GM23248 (cell line): ENCODE measurements around the gene USP53. TPM values are rescaled to one million over a fixed set of nuclear protein-coding genes. Genes with fewer than 3 reads are reported as not detected.
A peak's percentile ranks its signal among the peaks of the same experiment; 100 is the strongest.

Experiments used
- DNase-seq: peaks from one replicate; pipeline ENCODE4 v3.0.0-alpha.2; 2015
- H2AFZ ChIP-seq: fragments of 200-600 bp; sonication (generic); 2 replicates; pipeline ENCODE4 v1.6.1; 2016; ENCODE audit warnings: antibody characterized with exemption
- H3F3A ChIP-seq: fragments of 200-600 bp; sonication (generic); 2 replicates; pipeline ENCODE4 v1.6.1; 2016; ENCODE audit warnings: mild to moderate bottlenecking, antibody characterized with exemption, mixed run types; ENCODE audit not compliant: insufficient read depth
- H3K27ac ChIP-seq: fragments of 200-600 bp; sonication (generic); 2 replicates; pipeline ENCODE4 v1.5.1; 2016; ENCODE audit warnings: mild to moderate bottlenecking
- H3K27me3 ChIP-seq: fragments of 200-600 bp; sonication (generic); replicated peaks from 2 replicates; pipeline ENCODE4 v1.6.1; 2016; ENCODE audit warnings: mild to moderate bottlenecking; ENCODE audit not compliant: insufficient read depth
- H3K36me3 ChIP-seq: fragments of 200-600 bp; sonication (generic); 2 replicates; pipeline ENCODE4 v1.6.1; 2016; ENCODE audit warnings: low read depth, mild to moderate bottlenecking
- H3K4me1 ChIP-seq: fragments of 200-600 bp; sonication (generic); 2 replicates; pipeline ENCODE4 v1.6.1; 2016; ENCODE audit warnings: mild to moderate bottlenecking; ENCODE audit not compliant: insufficient read depth
- H3K4me2 ChIP-seq: fragments of 200-600 bp; sonication (generic); one replicate; pipeline ENCODE4 v1.6.1; 2016; ENCODE audit warnings: mild to moderate bottlenecking; ENCODE audit not compliant: unreplicated experiment
- H3K4me3 ChIP-seq: fragments of 200-600 bp; sonication (generic); 2 replicates; pipeline ENCODE4 v1.5.1; 2016; ENCODE audit warnings: mild to moderate bottlenecking
- H3K79me2 ChIP-seq: fragments of 200-600 bp; sonication (generic); 2 replicates; pipeline ENCODE4 v1.6.1; 2016; ENCODE audit warnings: mild to moderate bottlenecking; ENCODE audit not compliant: insufficient read depth
- H3K9ac ChIP-seq: fragments of 200-600 bp; sonication (generic); 2 replicates; pipeline ENCODE4 v1.6.1; 2016; ENCODE audit warnings: mild to moderate bottlenecking
- H3K9me2 ChIP-seq: fragments of 200-600 bp; sonication (generic); 2 replicates; pipeline ENCODE4 v1.6.1; 2016; ENCODE audit warnings: mixed run types, mild to moderate bottlenecking, moderate library complexity; ENCODE audit not compliant: insufficient read depth
- H3K9me3 ChIP-seq: fragments of 200-600 bp; sonication (generic); one replicate; pipeline ENCODE4 v1.6.1; 2017; ENCODE audit warnings: low read depth
- H4K20me1 ChIP-seq: fragments of 200-600 bp; sonication (generic); 2 replicates; pipeline ENCODE4 v1.6.0; 2016; ENCODE audit not compliant: insufficient read depth
- EZH2 ChIP-seq: fragments of 200-600 bp; sonication (generic); IDR thresholded peaks from 2 replicates; pipeline ENCODE4 v1.6.1; 2018; ENCODE audit warnings: antibody characterized with exemption, mild to moderate bottlenecking; ENCODE audit not compliant: insufficient read depth, poor library complexity, severe bottlenecking
- EZH2phosphoT487 ChIP-seq: fragments of 200-600 bp; sonication (generic); IDR thresholded peaks from 2 replicates; pipeline ENCODE4 v1.6.1; 2018; ENCODE audit warnings: antibody characterized with exemption, moderate library complexity, mild to moderate bottlenecking, low read depth; ENCODE audit not compliant: insufficient read depth
- WGBS, 2 experiments: methylation state at CpG; one replicate each; pipeline ENCODE4 v1.1.6; 2015 to 2017; ENCODE audit warnings: low lambda C conversion rate in 2 of 2, low coverage in 1 of 2; ENCODE audit errors: missing lambda C conversion rate in 2 of 2; 5-methylcytosine and 5-hydroxymethylcytosine counted together
- in situ Hi-C: fragments of 300-500 bp; cut with MboI; formaldehyde crosslinking; loops from 2 replicates; pipeline ENCODE4 v1.15.0; 2020
- polyA plus RNA-seq: library from polyadenylated mRNA; unstranded; fragments of >200 nt; fragmentation: Nextera tagmentation; extraction: Ambion mirVana; gene quantifications from 2 replicates; pipeline ENCODE4 v1.2.1, GENCODE V29; 2016
- total RNA-seq: library from RNA; depleted of rRNA; stranded (reverse); fragments of >200 nt; shearing (Covaris generic); gene quantifications from 2 replicates; pipeline ENCODE4 v1.2.3, GENCODE V29; 2014

The USP53 gene
- total and polyA plus RNA-seq, 2 experiments from 2014 or later: 26.0 to 42.4 TPM

DNA sequence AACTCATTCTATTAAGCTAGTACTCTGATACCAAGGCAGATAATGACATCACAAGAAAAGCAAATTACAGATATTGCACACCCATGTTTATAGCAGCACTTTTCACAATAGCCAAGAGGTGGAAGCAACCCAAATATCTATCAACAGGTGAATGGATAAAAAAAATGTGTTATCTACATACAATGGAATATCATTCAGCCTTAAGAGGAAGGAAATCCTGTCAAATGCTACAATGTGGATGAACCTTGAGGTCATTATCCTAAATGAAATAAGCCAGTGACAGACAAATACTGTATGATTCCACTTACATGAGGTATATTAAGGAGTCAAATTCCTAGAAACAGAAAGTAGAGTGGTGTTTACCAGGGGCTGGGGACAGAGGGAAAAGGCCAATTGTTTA lies 95.1 kb downstream of the USP53 start:
- H3K4me3 ChIP-seq: no peak overlapping the region
- H3K36me3 ChIP-seq: no peaks in the 10 kb centered on the region
- H3K4me2 ChIP-seq: no peak overlapping the region
- H4K20me1 ChIP-seq: no peaks in the 10 kb centered on the region
- H3K4me1 ChIP-seq: no peaks in the 10 kb centered on the region
- TF ChIP-seq EZH2phosphoT487: no peak
- no peak for TF ChIP-seq EZH2
- no peak overlapping the region for H3K27ac ChIP-seq
- no peak for DNase-seq
- no peak overlapping the region for H2AFZ ChIP-seq
- in situ Hi-C loops: no loop called here
- H3K79me2 ChIP-seq: no peaks in the 10 kb centered on the region
- H3K9ac ChIP-seq: no peak overlapping the region
- H3K27me3 ChIP-seq: no peaks in the 10 kb centered on the region
- no peaks in the 10 kb centered on the region for H3F3A ChIP-seq
- H3K9me2 ChIP-seq: no peaks in the 10 kb centered on the region
- H3K9me3 ChIP-seq: no peaks in the 10 kb centered on the region

DNA sequence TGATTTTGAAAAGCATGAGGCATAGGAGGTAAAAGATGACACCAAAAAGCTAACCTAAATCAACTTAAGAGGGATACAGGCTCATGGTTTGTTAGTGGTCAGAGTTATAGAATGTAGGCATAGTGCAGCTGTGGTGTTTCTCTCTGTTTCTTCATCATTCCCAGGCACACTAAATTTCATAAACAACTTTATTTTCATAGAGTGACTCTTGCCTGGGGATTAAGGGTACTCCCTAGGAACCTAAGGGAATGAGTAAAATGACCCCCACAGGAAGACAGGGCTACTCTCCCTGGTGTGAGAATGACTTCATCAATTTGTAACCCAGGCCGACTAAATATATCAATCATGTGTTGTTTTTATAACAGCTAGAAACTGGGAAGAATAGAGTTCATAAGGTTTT lies 98.3 kb downstream of the USP53 start:
- H3F3A ChIP-seq: peaks cover 12% of the 10 kb centered on the region; the same call in 1 of the 2 replicates
- peaks cover 14% of the 10 kb centered on the region for H3K4me1 ChIP-seq
- no peak overlapping the region for H3K4me2 ChIP-seq
- TF ChIP-seq EZH2phosphoT487: no peak
- TF ChIP-seq EZH2: no peak
- no peaks in the 10 kb centered on the region for H3K79me2 ChIP-seq
- no peaks in the 10 kb centered on the region for H3K27me3 ChIP-seq
- no peaks in the 10 kb centered on the region for H3K36me3 ChIP-seq
- H3K9me3 ChIP-seq: no peaks in the 10 kb centered on the region
- H3K4me3 ChIP-seq: no peak overlapping the region
- no peak overlapping the region for H2AFZ ChIP-seq
- no peak for DNase-seq
- in situ Hi-C loops: loop anchor here (10.0 kb wide), 1 partner anchor 744 kb away; no protein-coding TSS in a partner anchor
- H3K9me2 ChIP-seq: no peaks in the 10 kb centered on the region
- no peak overlapping the region for H3K9ac ChIP-seq
- no peaks in the 10 kb centered on the region for H4K20me1 ChIP-seq
- no peak overlapping the region for H3K27ac ChIP-seq
- 45 to 69% methylated on average over 1 of the region's 1 CpG for WGBS, 2 experiments

DNA sequence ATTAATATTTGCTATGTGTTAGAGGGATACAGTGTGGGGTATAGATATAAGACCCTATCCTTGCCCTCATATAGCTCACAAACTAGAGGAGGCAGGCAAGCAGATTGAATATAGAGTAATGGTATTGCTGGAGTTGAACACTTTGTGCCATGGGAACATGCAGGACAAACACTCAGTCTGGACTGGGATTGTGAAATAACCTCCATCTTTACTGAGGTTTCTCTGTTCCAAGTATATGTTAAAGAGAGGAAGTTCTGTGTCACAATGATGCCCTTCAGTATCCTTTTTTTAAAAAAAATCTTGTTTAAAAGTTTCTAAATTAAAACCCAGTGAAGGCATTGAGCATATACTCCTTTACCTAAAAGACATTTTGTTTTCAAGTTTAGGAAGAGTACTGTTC lies 100.7 kb downstream of the USP53 start:
- in situ Hi-C loops: loop anchor here (10.0 kb wide), 1 partner anchor 742 kb away; no protein-coding TSS in a partner anchor
- DNase-seq: no peak
- no peak for TF ChIP-seq EZH2phosphoT487
- TF ChIP-seq EZH2: no peak

DNA sequence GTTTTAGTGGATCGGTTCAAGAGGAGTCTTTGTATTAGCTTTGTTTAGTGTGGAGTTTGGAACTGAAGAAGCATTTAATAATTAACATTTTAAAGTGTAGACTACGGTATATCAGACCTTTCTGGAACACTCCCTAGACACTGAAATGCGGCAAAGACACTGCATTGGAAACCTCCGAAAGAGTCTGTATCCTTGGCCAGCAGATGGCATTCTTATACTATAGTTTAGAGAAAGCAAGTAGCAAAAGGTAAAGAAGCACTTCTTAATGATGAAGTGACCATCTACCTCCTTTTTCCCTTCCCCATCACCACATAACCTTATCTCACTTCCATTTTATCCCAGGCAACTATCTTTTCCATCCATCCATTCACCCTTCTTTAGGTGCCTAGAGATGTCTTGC lies 101.8 kb downstream of the USP53 start:
- Histone ChIP-seq H4K20me1 (no peaks in the 10 kb centered on the region), H3K9me2 (no peaks in the 10 kb centered on the region), H3K27me3 (no peaks in the 10 kb centered on the region), H3K79me2 (no peaks in the 10 kb centered on the region), H3K4me3 (no peak overlapping the region), H3K27ac (no peak overlapping the region), H3K36me3 (no peaks in the 10 kb centered on the region), H3K9ac (peak overlapping the region; percentile 4; the same call in 1 of the 2 replicates), H3F3A (peaks cover 12% of the 10 kb centered on the region; the same call in 1 of the 2 replicates), H3K4me1 (peaks cover 15% of the 10 kb centered on the region), H3K9me3 (no peaks in the 10 kb centered on the region), H3K4me2 (peak overlapping the region; percentile 24), H2AFZ (no peak overlapping the region)
- 44 to 49% methylated on average over 4 of the region's 4 CpGs for WGBS, 2 experiments
- peak; percentile 70 for DNase-seq
- TF ChIP-seq EZH2phosphoT487 (no peak), EZH2 (no peak)
- in situ Hi-C loops: loop anchor here (10.0 kb wide), 1 partner anchor 740 kb away; no protein-coding TSS in a partner anchor

More for the DNA sequence above, 100.7 kb downstream of the USP53 start:
- Histone ChIP-seq H3K9ac (no peak overlapping the region), H3K4me2 (no peak overlapping the region), H3F3A (peaks cover 12% of the 10 kb centered on the region; the same call in 1 of the 2 replicates), H3K36me3 (no peaks in the 10 kb centered on the region), H4K20me1 (no peaks in the 10 kb centered on the region), H3K4me3 (no peak overlapping the region), H3K9me2 (no peaks in the 10 kb centered on the region), H3K27ac (no peak overlapping the region), H3K27me3 (no peaks in the 10 kb centered on the region), H2AFZ (no peak overlapping the region), H3K4me1 (peaks cover 15% of the 10 kb centered on the region), H3K79me2 (no peaks in the 10 kb centered on the region), H3K9me3 (no peaks in the 10 kb centered on the region)

DNA sequence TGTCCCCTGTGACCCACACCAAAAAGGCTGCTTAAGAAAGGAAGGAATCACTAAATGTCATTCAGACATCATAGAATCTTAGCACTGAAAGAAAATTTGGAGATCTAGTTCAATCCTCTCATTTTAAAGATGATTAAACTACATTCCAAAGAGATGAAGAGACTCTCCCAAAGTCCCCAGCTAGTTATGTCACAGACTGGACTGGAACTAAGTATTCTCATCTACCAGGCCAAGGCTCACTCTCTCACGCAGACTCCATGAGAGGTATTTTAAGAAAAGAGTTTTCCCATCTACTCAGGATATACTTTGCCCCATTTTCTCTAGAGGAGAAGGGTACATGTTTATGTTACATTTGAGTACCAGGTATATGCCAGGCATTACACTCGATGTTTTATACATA lies 102.5 kb downstream of the USP53 start:
- Histone ChIP-seq H3K27me3 (no peaks in the 10 kb centered on the region), H2AFZ (peak overlapping the region; percentile 55), H3K4me3 (0 out of 2 replicates have a peak overlapping the region, but pooled peaks have one; percentile 1), H3K4me1 (peaks cover 15% of the 10 kb centered on the region), H3K9me2 (no peaks in the 10 kb centered on the region), H3K79me2 (no peaks in the 10 kb centered on the region), H3K9ac (peak overlapping the region; percentile 4; the same call in 1 of the 2 replicates), H3K4me2 (peak overlapping the region; percentile 24), H3K36me3 (no peaks in the 10 kb centered on the region), H3K9me3 (no peaks in the 10 kb centered on the region), H3K27ac (peak overlapping the region; percentile 48), H4K20me1 (no peaks in the 10 kb centered on the region), H3F3A (peaks cover 12% of the 10 kb centered on the region; the same call in 1 of the 2 replicates)
- peak; percentile 62 for DNase-seq
- WGBS, 2 experiments: 62 to 67% methylated on average over 2 of the region's 2 CpGs
- in situ Hi-C loops: loop anchor here (10.0 kb wide), 1 partner anchor 740 kb away; no protein-coding TSS in a partner anchor
- no peak for TF ChIP-seq EZH2phosphoT487
- TF ChIP-seq EZH2: no peak
